DMS 273 treated with DMSO at 0.1 percent for 48 hours (cell line): Measurements from ENCODE around the gene SAMD3.
"Not testable (repeated sequence)": the region's sequence is repeated elsewhere in the genome, so short reads cannot be mapped to it uniquely, and the experiment has no call there.

ENCODE experiments used
- DNase-seq: peaks from one replicate; lab custom pipeline; 2025; lab: John Stamatoyannopoulos, UW

SAMD3 gene

GRCh38 chr6:130129762-130130246 is 92.9 kb downstream of the SAMD3 start:
- no peak for DNase-seq

DNA sequence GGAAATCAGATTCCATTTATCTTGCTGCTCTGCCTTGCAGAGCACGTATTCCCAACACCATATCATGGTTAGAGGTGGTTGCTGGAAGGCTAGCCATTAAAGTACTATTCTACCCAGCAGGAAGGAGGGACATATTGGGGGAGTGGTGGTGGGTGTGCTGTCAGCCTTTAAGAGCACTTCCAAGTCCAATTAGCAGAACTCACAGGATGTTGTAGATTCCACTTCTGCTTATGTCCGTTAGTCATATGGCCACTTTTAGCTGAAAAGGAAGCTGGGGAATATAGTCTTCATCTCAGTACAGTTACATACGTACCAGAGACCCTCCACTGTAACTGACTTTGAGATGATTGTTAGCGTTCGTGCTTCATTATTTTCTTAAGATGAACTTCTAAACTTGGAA is 94.4 kb downstream of the SAMD3 start:
- DNase-seq: no peak

GRCh38 chr6:130127195-130127594 is 95.6 kb downstream of the SAMD3 start:
- no peak for DNase-seq

DNA sequence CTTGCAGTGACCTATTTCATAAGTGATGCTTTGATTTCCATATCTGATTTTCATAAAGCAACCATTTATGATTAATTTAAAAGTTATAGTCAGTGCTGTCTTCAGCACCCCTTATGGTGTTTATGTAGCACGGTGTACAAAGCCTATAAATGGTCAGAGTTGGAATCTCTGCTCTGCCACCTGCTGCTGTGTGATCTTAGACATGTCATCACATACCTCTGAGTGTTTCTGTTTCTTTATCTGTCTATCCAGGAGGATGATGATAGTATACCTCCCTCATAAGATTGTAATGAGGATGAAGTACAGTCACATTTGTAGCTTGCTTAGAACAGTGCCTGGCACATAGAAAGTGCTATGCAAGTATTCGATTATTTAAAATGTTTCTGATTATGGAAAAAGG is 100.5 kb downstream of the SAMD3 start:
- no peak for DNase-seq

GRCh38 chr6:130120731-130121130 is 102.0 kb downstream of the SAMD3 start:
- DNase-seq: no peak

DNA sequence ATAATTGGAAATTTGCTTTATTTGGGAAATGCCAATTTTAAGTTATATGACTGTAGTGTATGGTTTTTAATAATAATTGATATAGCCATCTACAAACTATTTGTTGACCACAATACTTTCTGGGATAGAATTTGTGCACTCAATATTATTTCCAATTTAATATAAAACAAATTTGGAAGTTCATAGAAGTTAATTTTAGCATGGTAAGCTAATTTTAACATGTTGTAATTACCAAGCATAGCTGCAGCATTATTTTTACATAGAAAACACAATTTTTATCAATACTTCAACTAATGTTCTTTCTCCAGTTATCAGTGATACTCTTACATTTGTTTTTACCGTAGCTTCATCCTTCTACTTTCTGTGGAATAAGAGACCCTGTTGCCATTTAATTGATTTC is 103.5 kb downstream of the SAMD3 start:
- no peak for DNase-seq

DNA sequence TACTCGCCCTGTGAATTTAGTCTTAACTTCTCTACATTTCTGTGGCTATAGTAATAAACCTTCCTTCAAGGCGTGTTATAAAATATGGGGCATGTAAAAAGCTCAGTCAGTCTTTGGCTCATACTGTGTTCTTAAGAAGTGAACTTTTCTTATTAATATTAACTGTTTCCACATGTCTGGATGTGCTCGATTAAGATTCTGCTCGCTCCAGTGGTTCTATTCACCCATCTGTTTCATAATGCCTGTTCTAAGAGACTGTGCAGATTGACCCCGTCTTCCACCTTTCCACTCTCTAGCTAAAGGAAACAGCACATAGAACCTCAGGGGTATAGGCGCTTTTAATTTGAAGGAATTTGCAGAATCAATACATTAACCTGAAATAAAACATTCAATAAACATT is 104.5 kb downstream of the SAMD3 start:
- no peak for DNase-seq

- DNase-seq: not testable (repeated sequence)
Measured at GRCh38 chr6:130117187-130117701, 105.5 kb downstream of the SAMD3 start.

DNA sequence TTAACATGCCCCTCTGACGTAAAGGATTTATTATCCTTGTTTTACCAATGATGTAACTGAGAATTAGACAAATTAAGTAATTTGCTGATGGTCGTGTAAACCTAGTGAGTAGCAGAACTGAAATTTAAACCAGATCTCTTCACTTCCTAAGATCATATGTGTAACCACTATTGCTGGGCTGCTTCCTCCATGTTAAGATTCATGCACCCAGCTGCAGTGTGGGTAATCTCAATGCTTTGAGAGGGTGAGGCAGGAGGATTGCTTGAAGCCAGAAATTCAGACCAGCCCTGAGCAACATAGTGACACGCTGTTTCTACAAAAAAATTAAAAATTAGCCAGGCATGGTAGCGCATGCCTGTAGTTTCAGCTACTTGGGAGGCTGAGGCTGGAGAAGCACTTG is 106.5 kb downstream of the SAMD3 start:
- no peak for DNase-seq

DNA sequence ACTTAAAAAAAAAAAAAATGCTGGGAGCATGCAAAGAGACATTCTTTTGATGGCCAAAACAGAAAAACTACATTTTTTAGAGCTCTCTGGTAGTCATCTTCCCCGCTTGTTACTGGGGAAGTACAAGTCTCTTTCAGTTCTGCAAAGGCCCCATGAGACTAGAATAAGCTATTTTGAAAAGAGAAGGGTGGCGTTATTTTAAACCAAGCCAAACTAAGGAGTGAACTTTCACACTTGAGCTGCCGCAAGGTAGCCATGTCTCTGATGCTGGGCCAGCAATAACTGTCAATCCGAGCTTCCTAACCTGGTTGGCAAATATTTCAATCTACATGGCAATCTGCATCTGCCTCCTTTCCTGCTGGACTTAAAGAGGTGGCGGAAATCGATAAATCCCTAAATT is 107.7 kb downstream of the SAMD3 start:
- DNase-seq: no peak

DNA sequence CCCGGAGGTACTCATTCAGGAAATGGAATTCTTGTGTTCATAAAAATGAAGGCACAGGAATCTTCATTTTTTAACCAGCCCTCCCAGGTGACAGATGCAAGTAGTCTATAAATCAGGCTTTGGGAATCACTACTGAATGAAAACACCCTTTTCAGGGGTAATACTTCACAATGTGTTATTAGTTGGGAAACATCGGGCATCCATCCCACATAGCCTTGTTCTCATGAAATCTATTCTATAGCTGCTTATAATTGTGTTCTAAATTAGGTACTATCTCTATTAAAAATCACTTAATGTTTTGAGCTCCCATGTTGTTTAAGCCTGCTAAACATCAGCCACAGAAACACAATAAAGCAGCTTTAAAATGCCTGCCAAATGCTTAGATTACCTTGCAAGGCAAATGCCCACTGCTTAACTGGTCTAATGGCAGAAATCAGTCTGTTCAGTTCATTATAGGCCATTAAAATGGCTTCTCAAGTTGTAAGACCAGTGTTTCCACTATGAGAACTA is 109.5 kb downstream of the SAMD3 start:
- no peak for DNase-seq

- no peak for DNase-seq
Measured at GRCh38 chr6:130111031-130111430, 111.7 kb downstream of the SAMD3 start.

DNA sequence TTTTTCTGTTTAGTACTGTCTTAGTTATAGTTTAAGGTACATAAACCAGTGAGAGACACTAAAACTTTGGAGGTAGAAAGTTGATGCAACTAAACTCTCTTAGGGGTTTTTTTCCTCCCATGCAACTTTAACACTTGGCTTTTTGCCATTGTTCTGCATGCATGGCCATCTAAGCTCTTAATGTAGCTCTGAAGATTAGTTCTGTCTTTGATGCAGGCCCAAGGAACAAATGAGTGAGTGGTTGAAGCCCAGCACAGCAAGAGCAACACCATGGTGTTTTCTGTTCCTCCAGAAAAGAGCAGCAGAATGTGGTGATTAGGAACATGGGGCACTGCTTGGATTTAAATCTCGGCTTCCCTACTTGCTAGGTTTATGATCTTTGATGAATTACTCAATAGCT is 115.0 kb downstream of the SAMD3 start:
- no peak for DNase-seq

GRCh38 chr6:130105996-130106704 is 116.6 kb downstream of the SAMD3 start:
- DNase-seq: no peak

DNA sequence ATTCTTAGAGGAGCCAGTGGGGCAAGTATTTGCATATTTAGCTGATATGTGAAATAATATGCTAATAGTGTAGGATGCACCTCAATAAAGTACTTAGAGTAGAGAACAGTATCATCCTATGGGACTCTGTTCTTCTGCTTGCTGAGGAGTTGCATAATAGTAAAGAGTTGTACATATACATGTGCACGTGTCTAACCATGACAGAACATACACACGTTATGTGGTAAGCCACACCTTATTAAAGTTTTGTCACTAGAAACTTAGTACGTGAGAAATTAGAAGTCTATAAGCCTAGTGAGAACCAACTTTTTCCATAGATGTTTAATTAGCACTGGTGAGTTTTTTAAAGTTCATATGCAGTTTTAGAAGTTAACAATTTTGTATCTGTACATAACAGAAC is 123.6 kb downstream of the SAMD3 start:
- no peak for DNase-seq

DNA sequence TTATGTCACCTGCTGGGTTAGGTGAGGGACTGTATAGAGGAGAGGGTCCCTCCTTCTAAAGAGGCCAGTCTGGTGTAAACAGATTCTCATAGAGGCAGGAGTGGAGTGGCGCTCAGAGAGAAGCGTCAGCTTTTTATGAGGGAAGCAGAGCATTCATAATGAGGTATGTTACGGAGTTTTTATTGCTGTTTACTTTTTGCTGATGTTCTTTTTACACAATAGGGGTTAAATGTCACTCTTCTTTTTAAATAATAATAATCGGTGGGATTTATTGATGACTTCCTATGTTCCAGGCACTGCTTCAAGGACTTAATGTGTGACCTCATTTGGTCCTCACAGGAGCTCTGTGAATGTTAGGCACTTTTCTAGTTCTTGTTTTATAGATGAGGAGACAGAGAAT is 124.4 kb downstream of the SAMD3 start:
- no peak for DNase-seq
